Endodermal cell (in vitro differentiated cells): ENCODE data around the gene FGF13. TPM values are rescaled to one million over a fixed set of nuclear protein-coding genes. Genes with fewer than 3 reads are reported as not detected.

Experiments
- DNase-seq: peaks from one replicate; pipeline ENCODE4 v3.0.0-alpha.2; 2017
- H3K27ac ChIP-seq: 2 replicates; pipeline ENCODE4 v1.5.1; 2013; ENCODE audit warnings: mild to moderate bottlenecking, low read depth, low read length, moderate library complexity
- H3K27me3 ChIP-seq: 2 replicates; pipeline ENCODE4 v1.6.1; 2013; ENCODE audit warnings: mild to moderate bottlenecking, low read length, moderate library complexity; ENCODE audit not compliant: insufficient read depth, control insufficient read depth, poor library complexity, severe bottlenecking
- H3K36me3 ChIP-seq: 2 replicates; pipeline ENCODE4 v1.7.0; 2013; ENCODE audit warnings: mild to moderate bottlenecking, low read length, moderate library complexity; ENCODE audit not compliant: control insufficient read depth, insufficient read depth
- H3K4me1 ChIP-seq: one replicate; pipeline ENCODE4 v1.7.0; 2013; ENCODE audit warnings: low read length; ENCODE audit not compliant: control insufficient read depth, insufficient read depth
- H3K4me3 ChIP-seq: 2 replicates; pipeline ENCODE4 v1.5.1; 2013; ENCODE audit warnings: mild to moderate bottlenecking, low read length, moderate library complexity
- H3K9ac ChIP-seq: 2 replicates; pipeline ENCODE4 v1.6.1; 2013; ENCODE audit warnings: mild to moderate bottlenecking, low read length, moderate library complexity; ENCODE audit not compliant: poor library complexity, severe bottlenecking; ENCODE audit errors: extremely low read depth
- H3K9me3 ChIP-seq: 2 replicates; pipeline ENCODE4 v1.6.1; 2013; ENCODE audit warnings: mild to moderate bottlenecking, low read length, moderate library complexity; ENCODE audit not compliant: control insufficient read depth
- H3K27ac Mint-ChIP-seq: 2 replicates; pipeline ENCODE4 v1.8.0; 2020; ENCODE audit warnings: mixed read lengths
- H3K27me3 Mint-ChIP-seq: 2 replicates; pipeline ENCODE4 v1.8.0; 2021; ENCODE audit warnings: mild to moderate bottlenecking, mixed read lengths; ENCODE audit not compliant: insufficient read depth
- H3K36me3 Mint-ChIP-seq: 2 replicates; pipeline ENCODE4 v1.8.0; 2020; ENCODE audit warnings: low read depth, mixed read lengths
- H3K4me1 Mint-ChIP-seq: 2 replicates; pipeline ENCODE4 v1.8.0; 2020; ENCODE audit warnings: mixed read lengths
- H3K4me3 Mint-ChIP-seq: 2 replicates; pipeline ENCODE4 v1.8.0; 2020; ENCODE audit warnings: mild to moderate bottlenecking, moderate library complexity, mixed read lengths
- H3K9me3 Mint-ChIP-seq: 2 replicates; pipeline ENCODE4 v1.8.0; 2020; ENCODE audit warnings: mild to moderate bottlenecking, mixed read lengths
- WGBS, 2 experiments: methylation state at CpG; one replicate each; pipeline versions ENCODE4 v1.1.5 to v1.1.7; 2013; ENCODE audit warnings: missing lambda C conversion rate in 2 of 2, mixed read lengths in 1 of 2; ENCODE audit not compliant: insufficient coverage in 1 of 2, insufficient read length in 1 of 2; 5-methylcytosine and 5-hydroxymethylcytosine counted together
- total RNA-seq, 2 donors: library from RNA; stranded (reverse); fragmentation: NEBNext Ultra II Directional in 1 of 2; extraction: Animal tissue kit (Norgen Biotek cat#: 25700) in 1 of 2; gene quantifications; 2 replicates in 1 of 2; 3 replicates in 1 of 2; pipeline ENCODE4 v1.2.1, GENCODE V29; 2021
- TF ChIP-seq, protein P1 (sequence below): fragments of 200-600 bp; sonication (generic); conservative IDR thresholded peaks from 2 replicates; pipeline ENCODE4 v1.5.0; 2021; ENCODE audit warnings: antibody characterized with exemption, mild to moderate bottlenecking

Gene FGF13
- total RNA-seq, 2 donors from 2014 or later, result 31.1 to 69.4 TPM

DNA sequence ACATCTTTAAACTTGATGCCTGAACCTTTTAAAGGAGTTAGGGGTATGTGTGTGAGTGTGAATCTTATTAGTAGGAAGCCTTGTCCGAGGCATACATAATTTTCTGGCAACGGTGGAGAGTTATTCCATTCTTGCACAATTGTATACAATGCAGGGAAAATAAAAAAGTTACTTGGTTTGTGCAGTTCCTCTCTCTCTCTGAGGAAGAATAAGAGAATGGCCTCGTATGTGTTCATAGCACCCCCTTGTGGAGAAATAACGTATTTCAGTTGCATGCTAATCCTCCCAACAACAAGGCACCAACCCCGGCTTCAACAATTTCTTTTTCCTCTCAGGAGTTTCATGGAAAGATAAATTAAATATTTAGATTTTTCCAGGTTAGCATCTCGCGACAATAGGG is 33.7 kb upstream of the FGF13 start:
- TF ChIP-seq, protein P1, sequence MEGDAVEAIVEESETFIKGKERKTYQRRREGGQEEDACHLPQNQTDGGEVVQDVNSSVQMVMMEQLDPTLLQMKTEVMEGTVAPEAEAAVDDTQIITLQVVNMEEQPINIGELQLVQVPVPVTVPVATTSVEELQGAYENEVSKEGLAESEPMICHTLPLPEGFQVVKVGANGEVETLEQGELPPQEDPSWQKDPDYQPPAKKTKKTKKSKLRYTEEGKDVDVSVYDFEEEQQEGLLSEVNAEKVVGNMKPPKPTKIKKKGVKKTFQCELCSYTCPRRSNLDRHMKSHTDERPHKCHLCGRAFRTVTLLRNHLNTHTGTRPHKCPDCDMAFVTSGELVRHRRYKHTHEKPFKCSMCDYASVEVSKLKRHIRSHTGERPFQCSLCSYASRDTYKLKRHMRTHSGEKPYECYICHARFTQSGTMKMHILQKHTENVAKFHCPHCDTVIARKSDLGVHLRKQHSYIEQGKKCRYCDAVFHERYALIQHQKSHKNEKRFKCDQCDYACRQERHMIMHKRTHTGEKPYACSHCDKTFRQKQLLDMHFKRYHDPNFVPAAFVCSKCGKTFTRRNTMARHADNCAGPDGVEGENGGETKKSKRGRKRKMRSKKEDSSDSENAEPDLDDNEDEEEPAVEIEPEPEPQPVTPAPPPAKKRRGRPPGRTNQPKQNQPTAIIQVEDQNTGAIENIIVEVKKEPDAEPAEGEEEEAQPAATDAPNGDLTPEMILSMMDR, result peak; percentile 89
- no peak overlapping the region for H3K27ac Mint-ChIP-seq
- Histone ChIP-seq H3K36me3 (no peaks in the 10 kb centered on the region), H3K4me1 (no peaks in the 10 kb centered on the region), H3K27ac (no peak overlapping the region), H3K9me3 (no peaks in the 10 kb centered on the region), H3K27me3 (no peaks in the 10 kb centered on the region), H3K9ac (no peak overlapping the region), H3K4me3 (no peak overlapping the region)
- H3K4me1 Mint-ChIP-seq, result peaks cover 33% of the 10 kb centered on the region
- H3K27me3 Mint-ChIP-seq, result no peaks in the 10 kb centered on the region
- no peak overlapping the region for H3K4me3 Mint-ChIP-seq
- 4% methylated on average over 4 of the region's 7 CpGs; no CpG with 5 or more reads in 1 of the 2 experiments for WGBS, 2 experiments
- H3K9me3 Mint-ChIP-seq, result no peaks in the 10 kb centered on the region
- H3K36me3 Mint-ChIP-seq, result no peaks in the 10 kb centered on the region
- DNase-seq, result peak; percentile 64

DNA sequence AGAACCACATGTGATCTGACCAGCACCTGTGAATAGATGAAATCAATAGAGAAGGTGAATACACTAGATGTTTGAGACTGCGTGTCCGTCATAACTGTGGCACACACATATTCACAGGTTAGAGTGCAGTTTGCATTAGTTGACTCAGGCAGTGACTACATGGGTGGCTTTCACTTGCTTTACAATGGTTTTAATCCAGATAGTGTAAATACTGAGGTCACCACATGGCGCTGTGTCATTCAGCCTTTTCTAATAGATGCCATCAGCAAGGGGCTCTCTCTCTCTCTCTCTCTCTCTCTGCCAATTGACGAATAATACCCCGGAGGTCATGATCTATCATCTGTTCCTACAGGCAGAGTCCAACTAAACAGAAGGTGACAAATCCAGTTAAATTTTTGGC is 30.7 kb upstream of the FGF13 start:
- H3K27ac ChIP-seq, result no peak overlapping the region
- no peak for DNase-seq
- H3K9me3 ChIP-seq, result no peaks in the 10 kb centered on the region
- 91% methylated on average over 5 of the region's 5 CpGs; no CpG with 5 or more reads in 1 of the 2 experiments for WGBS, 2 experiments
- Mint-ChIP-seq H3K4me1 (peaks cover 30% of the 10 kb centered on the region), H3K9me3 (no peaks in the 10 kb centered on the region), H3K4me3 (no peak overlapping the region), H3K36me3 (no peaks in the 10 kb centered on the region), H3K27me3 (no peaks in the 10 kb centered on the region), H3K27ac (no peak overlapping the region)
- no peaks in the 10 kb centered on the region for H3K36me3 ChIP-seq
- no peaks in the 10 kb centered on the region for H3K27me3 ChIP-seq
- TF ChIP-seq, protein P1, result no peak
- no peaks in the 10 kb centered on the region for H3K4me1 ChIP-seq
- H3K9ac ChIP-seq, result no peak overlapping the region
- H3K4me3 ChIP-seq, result no peak overlapping the region

DNA sequence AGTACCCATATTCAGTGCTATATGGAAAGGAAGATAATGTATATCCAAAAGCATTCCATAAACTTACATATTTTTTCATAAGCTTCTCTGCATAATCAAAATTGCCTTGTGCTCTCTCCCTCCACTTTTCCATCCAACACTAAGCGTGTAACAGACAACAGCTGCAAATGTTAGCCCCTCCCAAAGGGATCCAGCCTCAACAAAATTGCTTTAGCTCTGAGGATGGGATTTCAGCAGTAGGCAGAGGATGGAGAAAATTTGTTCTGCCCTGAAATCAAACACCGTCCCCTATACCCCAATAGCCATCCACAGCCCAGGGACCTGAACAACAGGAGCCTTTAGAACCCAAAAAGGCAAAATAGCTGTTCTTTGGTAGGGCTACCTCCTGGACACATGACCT is 28.8 kb upstream of the FGF13 start:
- Mint-ChIP-seq H3K9me3 (no peaks in the 10 kb centered on the region), H3K4me1 (peaks cover 23% of the 10 kb centered on the region), H3K27me3 (no peaks in the 10 kb centered on the region), H3K27ac (no peak overlapping the region), H3K36me3 (no peaks in the 10 kb centered on the region), H3K4me3 (no peak overlapping the region)
- 94% methylated on average over 2 of the region's 2 CpGs; no CpG with 5 or more reads in 1 of the 2 experiments for WGBS, 2 experiments
- Histone ChIP-seq H3K9ac (no peak overlapping the region), H3K4me3 (no peak overlapping the region), H3K4me1 (no peaks in the 10 kb centered on the region), H3K9me3 (no peaks in the 10 kb centered on the region), H3K27me3 (no peaks in the 10 kb centered on the region), H3K27ac (no peak overlapping the region), H3K36me3 (no peaks in the 10 kb centered on the region)
- TF ChIP-seq, protein P1, result no peak
- no peak for DNase-seq
